ENCODE results near the gene IRF4. TPM values are rescaled to one million over a fixed set of nuclear protein-coding genes. Genes with fewer than 3 reads are reported as not detected.
A peak's percentile ranks its signal among the peaks of the same experiment; 100 is the strongest.

IRF4 gene
- total RNA-seq, 1 experiment from 2014 or later: 0.72 TPM

- TF ChIP-seq CTCF (IDR thresholded peaks at IDR 0.05): no peak
- no peak for TF ChIP-seq POLR2AphosphoS5 (IDR thresholded peaks at IDR 0.05; ENCODE audit: low read depth, low read length)
- TF ChIP-seq TCF7L2 (IDR thresholded peaks at IDR 0.05; ENCODE audit: low read depth, low read length): no peak
- no peak for TF ChIP-seq REST (IDR thresholded peaks at IDR 0.05; ENCODE audit: insufficient read depth in 1 of 2, low read depth in 2 of 2, low read length in 1 of 2)
- TF ChIP-seq SIN3A (IDR thresholded peaks at IDR 0.05; ENCODE audit: borderline replicate concordance, insufficient read depth, low read depth, low read length): no peak
- intact Hi-C loops (cut with micrococcal nuclease; ENCODE audit: unreplicated experiment) (no loop called here), in situ Hi-C loops (cut with HindIII; ENCODE audit: low pct_unique_long_range_greater_than_20kb, low sequenced_read_pairs) (no loop called here)
- H3K27ac ChIP-seq (ENCODE audit: low read length): no peak overlapping the region
- no peaks in the 10 kb centered on the region for H3K4me1 ChIP-seq (ENCODE audit: control insufficient read depth, insufficient read depth, low read length)
- H3K27me3 ChIP-seq (ENCODE audit: control insufficient read depth, insufficient read depth, low read length): no peaks in the 10 kb centered on the region
- no peak overlapping the region for H3K4me3 ChIP-seq (ENCODE audit: low read depth in 2 of 2, low read length in 2 of 2)
- POLR2A ChIA-PET: no interaction called here
- H3K36me3 ChIP-seq (ENCODE audit: control insufficient read depth, insufficient read depth, low read length): no peaks in the 10 kb centered on the region
- CTCF ChIA-PET: no interaction called here
- no peak for ATAC-seq
- no TSS peak for BruUV-seq (replicated peaks)
- DNase-seq (ENCODE audit: low read depth, low spot score): no peak
- peaks cover 3% of the 10 kb centered on the region for H3K9me3 ChIP-seq (ENCODE audit: control insufficient read depth, insufficient read depth, low read depth, low read length)
Observed at GRCh38 chr6:358847-359246, 32.7 kb upstream of the IRF4 start.

- no peaks in the 10 kb centered on the region for H3K36me3 ChIP-seq (ENCODE audit: control insufficient read depth, insufficient read depth, low read length)
- ChIA-PET POLR2A (interaction anchor here (0.6 kb wide), 1 partner anchor 42 kb away, joined by 3 read pairs; no protein-coding TSS in a partner anchor), CTCF (no interaction called here)
- H3K27ac ChIP-seq (ENCODE audit: low read length): no peak overlapping the region
- BruUV-seq (replicated peaks): no TSS peak
- H3K9me3 ChIP-seq (ENCODE audit: control insufficient read depth, insufficient read depth, low read depth, low read length): peaks cover 5% of the 10 kb centered on the region
- DNase-seq (ENCODE audit: low read depth, low spot score): no peak
- no peak overlapping the region for H3K4me3 ChIP-seq (ENCODE audit: low read depth in 2 of 2, low read length in 2 of 2)
- no peaks in the 10 kb centered on the region for H3K27me3 ChIP-seq (ENCODE audit: control insufficient read depth, insufficient read depth, low read length)
- no peaks in the 10 kb centered on the region for H3K4me1 ChIP-seq (ENCODE audit: control insufficient read depth, insufficient read depth, low read length)
- ATAC-seq: 0 out of 2 replicates have a peak, but pooled peaks have one; percentile 24
- intact Hi-C loops (cut with micrococcal nuclease; ENCODE audit: unreplicated experiment): no loop called here
- in situ Hi-C loops (cut with HindIII; ENCODE audit: low pct_unique_long_range_greater_than_20kb, low sequenced_read_pairs): no loop called here
- no peak for TF ChIP-seq CTCF (IDR thresholded peaks at IDR 0.05)
- TF ChIP-seq SIN3A (IDR thresholded peaks at IDR 0.05; ENCODE audit: borderline replicate concordance, insufficient read depth, low read depth, low read length): no peak
- TF ChIP-seq POLR2AphosphoS5 (IDR thresholded peaks at IDR 0.05; ENCODE audit: low read depth, low read length): no peak
- TF ChIP-seq TCF7L2 (IDR thresholded peaks at IDR 0.05; ENCODE audit: low read depth, low read length): no peak
- TF ChIP-seq REST (IDR thresholded peaks at IDR 0.05; ENCODE audit: insufficient read depth in 1 of 2, low read depth in 2 of 2, low read length in 1 of 2): no peak
Observed at GRCh38 chr6:359261-360035, 32.1 kb upstream of the IRF4 start.

Measured in Panc1 (cell line).